H1 (cell line): ENCODE measurements around the gene ADAMTS14. TPM values are rescaled to one million over a fixed set of nuclear protein-coding genes. Genes with fewer than 3 reads are reported as not detected.

ENCODE experiments used
- CTCF ChIA-PET: fragments of 300-600 bp; sonication (Branson Sonifier 250); formaldehyde crosslinking; loops from one replicate; lab custom pipeline; 2021; ENCODE audit not compliant: partially characterized antibody; lab: Charles Lee
- POLR2A ChIA-PET: fragments of 300-600 bp; sonication (Branson Sonifier 250); formaldehyde crosslinking; loops from one replicate; lab custom pipeline; 2021; ENCODE audit warnings: inconsistent platforms; ENCODE audit not compliant: partially characterized antibody; lab: Charles Lee
- DNase-seq, 2 experiments: peaks; one replicate each; pipeline versions ENCODE4 v3.0.0 to v3.0.0-alpha.2; 2010 to 2022; ENCODE audit warnings: low spot score in 2 of 2, low read depth in 1 of 2, mixed read lengths in 1 of 2
- FAIRE-seq: peaks from 2 replicates; lab custom pipeline; 2011; peaks lifted over from hg19 to GRCh38; lab: Jason Lieb, UNC
- H2AFZ ChIP-seq: 2 replicates; pipeline ENCODE4 v1.8.1; 2012; ENCODE audit warnings: low read length, inconsistent platforms
- H2AK5ac ChIP-seq: 2 replicates; pipeline ENCODE4 v1.6.1; 2013; ENCODE audit warnings: low read depth, low read length
- H2BK120ac ChIP-seq: replicated peaks from 2 replicates; pipeline ENCODE3; 2013; ENCODE audit warnings: low read depth, low read length, inconsistent platforms
- H2BK12ac ChIP-seq: 2 replicates; pipeline ENCODE4 v1.6.1; 2013; ENCODE audit warnings: low read depth, low read length
- H2BK15ac ChIP-seq: 2 replicates; pipeline ENCODE4 v1.6.1; 2013; ENCODE audit warnings: low read length
- H2BK20ac ChIP-seq: 2 replicates; pipeline ENCODE4 v1.6.1; 2013; ENCODE audit warnings: low read length
- H2BK5ac ChIP-seq: 2 replicates; pipeline ENCODE4 v1.6.1; 2013; ENCODE audit warnings: low read depth, low read length
- H3K14ac ChIP-seq: 2 replicates; pipeline ENCODE4 v1.6.1; 2013; ENCODE audit warnings: inconsistent platforms; ENCODE audit not compliant: insufficient read length
- H3K18ac ChIP-seq: 2 replicates; pipeline ENCODE4 v1.6.1; 2013; ENCODE audit warnings: low read length; ENCODE audit errors: extremely low read depth
- H3K23ac ChIP-seq: 2 replicates; pipeline ENCODE4 v1.6.1; 2013; ENCODE audit warnings: inconsistent platforms; ENCODE audit not compliant: insufficient read length
- H3K23me2 ChIP-seq: 2 replicates; pipeline ENCODE4 v1.6.1; 2013; ENCODE audit warnings: low read depth, low read length
- H3K27ac ChIP-seq: 2 replicates; pipeline ENCODE4 v1.6.1; 2011; ENCODE audit warnings: low read depth, low read length, inconsistent platforms
- H3K27me3 ChIP-seq, 4 experiments: replicated peaks in 1 of 4; 1 replicate in 1 of 4; 2 replicates in 3 of 4; pipeline versions ENCODE4 v1.6.1 to v1.8.1; 2011 to 2013; ENCODE audit warnings: low read length in 3 of 4, mild to moderate bottlenecking in 3 of 4, inconsistent platforms in 2 of 4, mixed read lengths in 2 of 4, moderate library complexity in 1 of 4; ENCODE audit not compliant: control insufficient read depth in 3 of 4, insufficient read depth in 3 of 4; ENCODE audit errors: extremely low read depth in 1 of 4
- H3K36me3 ChIP-seq, 4 experiments: 2 replicates each; pipeline versions ENCODE4 v1.6.1 to v1.8.1; 2011 to 2013; ENCODE audit warnings: mild to moderate bottlenecking in 4 of 4, low read length in 3 of 4, moderate library complexity in 2 of 4, control low read depth in 1 of 4, inconsistent platforms in 1 of 4; ENCODE audit not compliant: insufficient read depth in 4 of 4, control insufficient read depth in 2 of 4
- H3K4ac ChIP-seq: replicated peaks from 2 replicates; pipeline ENCODE3; 2013; ENCODE audit warnings: low read length, low read depth, mixed read lengths, inconsistent platforms; ENCODE audit not compliant: insufficient read length
- H3K4me1 ChIP-seq, 4 experiments: replicated peaks in 1 of 4; 1 replicate in 1 of 4; 2 replicates in 3 of 4; pipeline versions ENCODE4 v1.6.1 to v1.8.1; 2011 to 2013; ENCODE audit warnings: low read length in 3 of 4, inconsistent platforms in 2 of 4, mixed read lengths in 1 of 4; ENCODE audit not compliant: insufficient read depth in 4 of 4, control insufficient read depth in 3 of 4
- H3K4me2 ChIP-seq, 2 experiments: 2 replicates each; pipeline versions ENCODE4 v1.6.1 to v1.8.1; 2011 to 2013; ENCODE audit warnings: low read depth in 2 of 2, low read length in 2 of 2, control low read depth in 1 of 2, inconsistent platforms in 1 of 2, mild to moderate bottlenecking in 1 of 2; ENCODE audit not compliant: insufficient read depth in 1 of 2
- H3K4me3 ChIP-seq, 4 experiments: fragments of 200-600, 300-600 bp in 1 of 4; sonication (generic), shearing (Covaris generic), sonication (Bioruptor Twin) in 1 of 4; 2 replicates each; pipeline versions ENCODE4 v1.5.1 to v1.8.1; 2011 to 2016; ENCODE audit warnings: low read length in 4 of 4, low read depth in 3 of 4, control low read depth in 2 of 4, inconsistent platforms in 2 of 4, mild to moderate bottlenecking in 2 of 4, mixed read lengths in 1 of 4, moderate library complexity in 1 of 4; ENCODE audit not compliant: insufficient read depth in 2 of 4; ENCODE audit errors: extremely low read depth in 1 of 4
- H3K56ac ChIP-seq: replicated peaks from 2 replicates; pipeline ENCODE3; 2013; ENCODE audit warnings: low read depth, mild to moderate bottlenecking, mixed read lengths, low read length, inconsistent platforms; ENCODE audit not compliant: insufficient read length
- H3K79me1 ChIP-seq: 2 replicates; pipeline ENCODE4 v1.6.1; 2013; ENCODE audit warnings: low read depth, low read length, control low read depth
- H3K79me2 ChIP-seq, 2 experiments: 2 replicates each; pipeline versions ENCODE4 v1.6.1 to v1.8.1; 2012 to 2013; ENCODE audit warnings: low read length in 2 of 2, mild to moderate bottlenecking in 2 of 2, inconsistent platforms in 1 of 2; ENCODE audit not compliant: insufficient read depth in 2 of 2, control insufficient read depth in 1 of 2
- H3K9ac ChIP-seq, 4 experiments: replicated peaks in 1 of 4; 1 replicate in 1 of 4; 2 replicates in 3 of 4; pipeline versions ENCODE4 v1.6.1 to v1.8.1; 2011 to 2013; ENCODE audit warnings: low read depth in 3 of 4, low read length in 3 of 4, control low read depth in 2 of 4, mild to moderate bottlenecking in 2 of 4, moderate library complexity in 2 of 4, inconsistent platforms in 1 of 4; ENCODE audit errors: extremely low read depth in 1 of 4
- H3K9me3 ChIP-seq, 2 experiments: 2 replicates each; pipeline versions ENCODE4 v1.6.1 to v1.8.1; 2012 to 2013; ENCODE audit warnings: mild to moderate bottlenecking in 2 of 2, moderate library complexity in 2 of 2, control low read depth in 1 of 2, inconsistent platforms in 1 of 2, low read depth in 1 of 2, low read length in 1 of 2, mixed read lengths in 1 of 2; ENCODE audit not compliant: insufficient read depth in 2 of 2
- H4K20me1 ChIP-seq, 2 experiments: replicated peaks in 1 of 2; 2 replicates each; pipeline versions ENCODE3 to v1.8.1; 2011 to 2013; ENCODE audit warnings: inconsistent platforms in 2 of 2, low read length in 2 of 2, mild to moderate bottlenecking in 1 of 2; ENCODE audit not compliant: insufficient read depth in 2 of 2, control insufficient read depth in 1 of 2
- H4K5ac ChIP-seq: 2 replicates; pipeline ENCODE4 v1.6.1; 2013; ENCODE audit warnings: low read length, low read depth, mixed read lengths, inconsistent platforms; ENCODE audit not compliant: insufficient read length
- H4K8ac ChIP-seq: 2 replicates; pipeline ENCODE4 v1.8.0; 2013; ENCODE audit warnings: mild to moderate bottlenecking, moderate library complexity, low read length, inconsistent platforms; ENCODE audit not compliant: insufficient read depth; ENCODE audit errors: extremely low read depth
- H4K91ac ChIP-seq: replicated peaks from 2 replicates; pipeline ENCODE3; 2013; ENCODE audit warnings: low read length, mixed read lengths, inconsistent platforms; ENCODE audit not compliant: insufficient read length
- BRCA1 ChIP-seq: IDR thresholded peaks from 2 replicates; pipeline ENCODE4 v1.6.1; 2012; ENCODE audit warnings: low read depth, low read length, improper control_type of control experiment
- CREB1 ChIP-seq: IDR thresholded peaks from 2 replicates; pipeline ENCODE4 v1.6.1; 2012; ENCODE audit warnings: inconsistent platforms
- CTCF ChIP-seq, 3 experiments: IDR thresholded peaks; 1 replicate in 2 of 3; 2 replicates in 1 of 3; pipeline versions ENCODE4 v1.5.1 to v1.6.1; 2011; ENCODE audit warnings: low read length in 3 of 3, mild to moderate bottlenecking in 3 of 3, inconsistent platforms in 2 of 3, low read depth in 1 of 3, moderate library complexity in 1 of 3; ENCODE audit not compliant: insufficient read depth in 1 of 3; ENCODE audit errors: control extremely low read depth in 1 of 3
- E2F6 ChIP-seq: IDR thresholded peaks from 2 replicates; pipeline ENCODE4 v1.6.1; 2012; ENCODE audit warnings: inconsistent platforms
- GABPA ChIP-seq: IDR thresholded peaks from 2 replicates; pipeline ENCODE4 v1.6.1; 2011; ENCODE audit warnings: mild to moderate bottlenecking, low read length, moderate library complexity, borderline replicate concordance; ENCODE audit not compliant: insufficient read depth
- HDAC6 ChIP-seq: IDR thresholded peaks from one replicate; pipeline ENCODE4 v1.7.1; 2012; ENCODE audit warnings: low read depth, mild to moderate bottlenecking, inconsistent platforms, low read length, moderate library complexity
- RAD21 ChIP-seq, 2 experiments: IDR thresholded peaks in 1 of 2; conservative IDR thresholded peaks in 1 of 2; 2 replicates each; pipeline ENCODE4 v1.6.1; 2011; ENCODE audit warnings: low read depth in 2 of 2, low read length in 2 of 2, improper control_type of control experiment in 1 of 2, inconsistent platforms in 1 of 2, mild to moderate bottlenecking in 1 of 2, moderate library complexity in 1 of 2
- RNF2 ChIP-seq: fragments of 200-900, 300-1000 bp; sonication (generic); IDR thresholded peaks from 2 replicates; pipeline ENCODE4 v1.7.1; 2016; ENCODE audit warnings: borderline replicate concordance, low read depth, mild to moderate bottlenecking, antibody characterized with exemption, low read length; ENCODE audit not compliant: poor library complexity, severe bottlenecking; ENCODE audit errors: missing control alignments
- TEAD4 ChIP-seq: IDR thresholded peaks from 2 replicates; pipeline ENCODE4 v1.6.1; 2012; ENCODE audit warnings: low read depth, low read length, inconsistent platforms, mixed read lengths
- WGBS, 2 experiments: shearing (Covaris generic) in 1 of 2; methylation state at CpG; one replicate each; pipeline versions ENCODE4 v1.1.6 to v1.1.7; 2013 to 2015; ENCODE audit warnings: low lambda C conversion rate in 2 of 2, mixed read lengths in 2 of 2, inconsistent platforms in 1 of 2, low coverage in 1 of 2, missing lambda C conversion rate in 1 of 2; ENCODE audit not compliant: insufficient replicate concordance in 2 of 2, insufficient coverage in 1 of 2, insufficient read length in 1 of 2; ENCODE audit errors: extremely low coverage in 1 of 2, missing lambda C conversion rate in 1 of 2; 5-methylcytosine and 5-hydroxymethylcytosine counted together
- polyA plus RNA-seq, 7 experiments: library from polyadenylated mRNA; depleted of rRNA in 3 of 7; stranded (reverse) in 5 of 7; unstranded in 2 of 7; fragments of >200 nt in 5 of 7; fragments of 200-250 nt in 2 of 7; gene quantifications; 1 replicate in 5 of 7; 2 replicates in 1 of 7; 4 replicates in 1 of 7; pipeline versions ENCODE4 v1.2.1 to v1.2.3, GENCODE V29; 2011 to 2013; ENCODE audit warnings: missing spikeins in 2 of 7, mixed read lengths in 2 of 7
- total RNA-seq: library from RNA; stranded (reverse); fragmentation: NEBNext Ultra II Directional; extraction: Animal tissue kit (Norgen Biotek cat#: 25700); gene quantifications from 2 replicates; pipeline ENCODE4 v1.2.1, GENCODE V29; 2021

Gene ADAMTS14
- total and polyA plus RNA-seq, 2 of the 8 experiments (the other 6 are each of a cell fraction or from before 2014, with no cell fraction given): 2.0 to 2.3 TPM

GRCh38 chr10:70622541-70622940, 49.8 kb upstream of the ADAMTS14 start:
- Histone ChIP-seq H3K23ac (no peak overlapping the region), H3K14ac (no peak overlapping the region), H2BK20ac (peak overlapping the region; percentile 94), H2BK12ac (peak overlapping the region; percentile 90; the same call in 1 of the 2 replicates), H3K27me3 (no peaks in the 10 kb centered on the region), H3K18ac (peak overlapping the region; percentile 99), H4K20me1 (no peaks in the 10 kb centered on the region), H3K56ac (peak overlapping the region; percentile 52), H3K9me3 (peaks cover 7 to 11% of the 10 kb centered on the region in 2 experiments; a peak in 3 of 4 replicates), H3K4me1 (peaks cover 10 to 24% (median 15%) of the 10 kb centered on the region in 4 experiments), H2BK120ac (peak overlapping the region; percentile 90), H3K4me2 (peak overlapping the region; percentile 4 to 20; a peak in 2 of 4 replicates), H4K8ac (peak overlapping the region; percentile 39; the same call in 1 of the 2 replicates), H3K79me1 (no peaks in the 10 kb centered on the region), H2AFZ (no peak overlapping the region), H4K91ac (peak overlapping the region; percentile 97), H2AK5ac (peak overlapping the region; percentile 77; the same call in 1 of the 2 replicates), H2BK15ac (peak overlapping the region; percentile 83; the same call in 1 of the 2 replicates), H4K5ac (peak overlapping the region; percentile 58), H3K79me2 (no peaks in the 10 kb centered on the region), H3K4me3 (no peak overlapping the region), H2BK5ac (peak overlapping the region; percentile 98), H3K4ac (peak overlapping the region; percentile 86), H3K9ac (no peak overlapping the region), H3K27ac (peak overlapping the region; percentile 59; the same call in 1 of the 2 replicates), H3K36me3 (no peaks in the 10 kb centered on the region), H3K23me2 (no peaks in the 10 kb centered on the region)
- DNase-seq: no peak
- ChIA-PET CTCF (interaction anchor here (0.6 to 1.7 kb wide), 4 partner anchors 47 to 280 kb away, joined by 3 to 6 read pairs (median 4); no protein-coding TSS in a partner anchor), POLR2A (interaction anchor here (1.4 to 1.6 kb wide), 2 partner anchors 10 to 137 kb away, joined by 3 to 4 read pairs; no protein-coding TSS in a partner anchor)
- FAIRE-seq: no peak
- 80% methylated on average over 3 of the region's 3 CpGs; no CpG with 5 or more reads in 1 of the 2 experiments for WGBS, 2 experiments
- TF ChIP-seq E2F6 (no peak), RNF2 (no peak), RAD21 (IDR thresholded peaks at IDR 0.05 in 1 of 2, conservative IDR thresholded peaks at IDR 0.05 in 1 of 2; ENCODE audit: low read depth in 2 of 2, low read length in 2 of 2) (no peak), TEAD4 (no peak), BRCA1 (no peak), HDAC6 (no peak), CTCF (IDR thresholded peaks at IDR 0.05; ENCODE audit: control extremely low read depth in 1 of 3, insufficient read depth in 1 of 3, low read depth in 1 of 3, low read length in 3 of 3) (no peak), GABPA (no peak), CREB1 (no peak)
